Occipital lobe (tissue), 2 donors: Measurements from ENCODE around the gene PTPRF. TPM values are rescaled to one million over a fixed set of nuclear protein-coding genes. Genes with fewer than 3 reads are reported as not detected.

Source experiments
- DNase-seq: peaks from one replicate; lab custom pipeline; 2025; lab: John Stamatoyannopoulos, UW
- total RNA-seq: library from RNA; depleted of rRNA; stranded (reverse); fragments of >200 nt; gene quantifications from one replicate; pipeline ENCODE4 v1.2.3, GENCODE V29; 2014

The PTPRF gene
- total RNA-seq, 1 donor from 2014 or later = 37.6 TPM

- no peak for DNase-seq
These were observed 128.8 kb downstream of the PTPRF start for GRCh38 chr1:43659212-43660166.

- DNase-seq = no peak
These were observed 129.7 kb downstream of the PTPRF start for GRCh38 chr1:43660355-43660754.

DNA sequence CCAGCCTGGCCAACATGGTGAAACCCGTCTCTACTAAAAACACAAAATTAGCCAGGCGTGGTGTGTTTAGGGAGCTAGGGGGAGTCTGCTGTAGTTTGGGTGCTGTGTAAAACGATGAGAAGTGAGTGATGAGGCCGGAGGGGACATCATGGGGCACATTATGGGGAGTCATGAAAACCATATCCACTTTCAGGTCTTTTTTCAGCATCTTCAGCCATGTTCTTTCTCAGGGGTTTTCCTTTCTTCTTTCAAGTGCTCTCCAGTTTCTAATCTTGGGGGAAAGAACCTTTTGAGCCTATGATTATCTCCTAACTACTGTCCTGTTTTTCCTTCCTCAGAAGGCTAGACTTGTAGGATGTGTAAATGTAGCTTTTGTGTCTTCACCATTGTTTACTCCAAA lies 133.7 kb downstream of the PTPRF start:
- DNase-seq = no peak

DNA sequence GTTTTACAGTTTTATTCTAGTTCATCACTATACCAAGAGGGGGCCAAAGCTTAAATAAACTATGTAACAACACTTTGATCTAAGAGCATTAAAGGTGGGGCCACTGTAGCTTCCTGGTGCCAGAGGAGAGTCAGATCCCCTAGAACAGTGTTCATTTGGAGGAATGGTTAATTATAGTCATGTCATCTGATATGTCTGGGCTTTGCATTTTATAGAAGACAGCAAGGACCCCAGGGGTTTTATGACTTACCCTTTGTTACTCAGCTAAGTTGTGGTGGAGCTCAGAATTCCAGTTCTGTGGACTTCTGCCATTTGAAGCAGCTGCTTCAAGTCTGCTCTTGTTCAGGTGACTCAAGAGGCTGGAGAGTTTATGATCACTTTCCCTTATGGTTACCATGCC lies 135.9 kb downstream of the PTPRF start:
- DNase-seq = no peak

GRCh38 chr1:43668956-43669355 lies 138.3 kb downstream of the PTPRF start:
- DNase-seq = no peak

- DNase-seq = no peak
These were observed 139.2 kb downstream of the PTPRF start for GRCh38 chr1:43669878-43670277.

DNA sequence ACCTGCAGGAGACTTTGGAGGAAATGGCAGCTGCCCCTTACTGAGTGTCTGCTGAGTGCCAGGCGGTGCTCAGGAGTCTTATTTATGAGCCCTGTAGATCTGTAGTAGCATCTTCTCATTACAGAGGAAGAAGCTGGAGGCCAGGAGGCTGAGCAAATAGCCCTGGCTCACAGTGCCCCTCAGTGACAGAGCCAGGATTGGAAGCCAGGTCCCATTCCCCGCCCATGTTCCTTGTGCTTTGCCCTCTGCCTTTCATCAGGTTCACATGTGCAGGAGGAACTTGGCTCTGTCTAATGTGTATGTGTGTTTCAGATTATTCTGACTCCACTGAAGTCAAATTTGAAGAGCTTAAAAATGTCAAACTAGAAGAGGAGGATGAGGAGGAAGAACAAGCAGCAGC lies 140.5 kb downstream of the PTPRF start:
- DNase-seq = no peak

DNA sequence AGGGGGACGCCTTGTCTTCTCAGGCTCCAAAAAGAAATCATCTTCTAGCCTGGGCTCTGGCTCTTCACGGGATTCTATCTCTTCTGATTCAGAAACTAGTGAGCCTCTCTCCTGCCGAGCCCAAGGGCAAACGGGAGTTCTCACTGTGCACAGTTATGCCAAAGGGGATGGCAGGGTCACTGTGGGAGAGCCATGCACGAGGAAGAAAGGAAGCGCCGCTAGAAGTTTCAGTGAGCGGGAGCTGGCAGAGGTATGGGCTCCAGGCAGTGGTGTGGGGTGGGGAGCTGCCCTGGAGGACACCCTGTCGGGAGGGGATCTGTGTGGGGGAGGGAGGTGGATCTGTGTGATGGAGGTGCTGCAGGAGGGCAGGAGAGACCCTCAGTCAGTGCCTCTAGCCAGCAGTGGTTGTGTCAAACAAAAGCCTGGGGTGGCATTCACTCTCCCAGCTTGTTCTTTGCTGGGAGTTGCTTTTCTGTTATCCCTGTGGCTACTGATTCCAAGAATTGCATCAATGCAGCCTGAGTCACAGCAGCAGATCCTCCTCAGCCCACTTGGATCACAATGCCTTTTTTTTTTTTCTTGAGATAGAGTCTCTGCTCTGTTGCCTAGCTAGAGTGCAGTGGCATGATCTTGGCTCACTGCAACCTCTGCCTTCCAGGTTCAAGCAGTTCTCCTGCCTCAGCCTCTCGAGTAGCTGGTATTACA lies 141.1 kb downstream of the PTPRF start:
- DNase-seq = no peak

GRCh38 chr1:43673261-43673660 lies 142.6 kb downstream of the PTPRF start:
- no peak for DNase-seq

Other genes with a start within 250 kb of the PTPRF start
- not detected for gene C1orf210, start 245.3 kb upstream of the PTPRF start, total RNA-seq
- 7.0 TPM for gene TIE1, start 229.9 kb upstream of the PTPRF start, total RNA-seq
- not detected for gene MPL, start 193.1 kb upstream of the PTPRF start, total RNA-seq
- gene CDC20, start 171.9 kb upstream of the PTPRF start, total RNA-seq = 4.2 TPM
- gene ELOVL1, start 162.9 kb upstream of the PTPRF start, total RNA-seq = 7.0 TPM
- 20.7 TPM for gene MED8, start 141.1 kb upstream of the PTPRF start, total RNA-seq
- 17.3 TPM for gene SZT2, start 141.0 kb upstream of the PTPRF start, total RNA-seq
- gene HYI, start 77.0 kb upstream of the PTPRF start, total RNA-seq = 32.1 TPM
- gene KDM4A, start 119.3 kb downstream of the PTPRF start, total RNA-seq = 51.2 TPM
- 25.7 TPM for gene ST3GAL3, start 176.7 kb downstream of the PTPRF start, total RNA-seq